Ovary (tissue), 3 donors: ENCODE measurements around the gene NSRP1.
"Not testable (repeated sequence)": the region's sequence is repeated elsewhere in the genome, so short reads cannot be mapped to it uniquely, and the experiment has no call there.

ENCODE experiments used
- CTCF ChIP-seq, 3 donors: fragments of 450-650 bp in 2 of 3; fragments of 200-600 bp in 1 of 3; IDR thresholded peaks; one replicate each; pipeline versions ENCODE4 v1.5.1 to v1.8.0; 2016 to 2022; ENCODE audit warnings: antibody characterized with exemption in 3 of 3, mild to moderate bottlenecking in 1 of 3
- EP300 ChIP-seq: sonication (generic); formaldehyde crosslinking; IDR thresholded peaks from one replicate; pipeline ENCODE4 v1.6.1; 2017; ENCODE audit warnings: antibody characterized with exemption
- POLR2A ChIP-seq: fragments of 450-650 bp; IDR thresholded peaks from one replicate; pipeline ENCODE4 v1.6.1; 2017; ENCODE audit warnings: antibody characterized with exemption, mild to moderate bottlenecking, moderate library complexity
- donor health status: DM: no; HTN: no; CAD: no.

- not testable (repeated sequence) for TF ChIP-seq CTCF (IDR thresholded peaks at IDR 0.05); EP300; POLR2A
Measured at GRCh38 chr17:30147860-30148259, 31.2 kb downstream of the NSRP1 start.
